ENCODE results near the gene AGTRAP. TPM values are rescaled to one million over a fixed set of nuclear protein-coding genes. Genes with fewer than 3 reads are reported as not detected.

AGTRAP gene
- total and polyA plus RNA-seq, 9 of the 15 experiments (the other 6 are each of a cell fraction or from before 2014, with no cell fraction given), result 26.8 to 105 (median 57.5) TPM

- no peak for TF ChIP-seq CREB3L1 (IDR thresholded peaks at IDR 0.05; ENCODE audit: borderline replicate concordance, low read depth)
- TF ChIP-seq JUND (IDR thresholded peaks at IDR 0.05; ENCODE audit: borderline replicate concordance, low read depth, low read length), result no peak
- no peak for TF ChIP-seq JUND (tag; IDR thresholded peaks at IDR 0.05; ENCODE audit: borderline replicate concordance, low read depth, low read length)
- no peak for TF ChIP-seq ZKSCAN1 (IDR thresholded peaks at IDR 0.05; ENCODE audit: low read depth, low read length)
- TF ChIP-seq HLTF (IDR thresholded peaks at IDR 0.05), result no peak
- 0 out of 2 replicates have a peak, but pooled peaks have one; percentile 21 for TF ChIP-seq SMARCE1 (IDR thresholded peaks at IDR 0.05)
- TF ChIP-seq ZNF707 (CRISPR knock-in tag; conservative IDR thresholded peaks at IDR 0.05), result no peak
- no peak for TF ChIP-seq PKNOX1 (IDR thresholded peaks at IDR 0.05)
- no peak for TF ChIP-seq FOXM1 (IDR thresholded peaks at IDR 0.05; ENCODE audit: low read depth)
- TF ChIP-seq FOXM1 (CRISPR knock-in tag; IDR thresholded peaks at IDR 0.05; ENCODE audit: low read depth), result no peak
- peak; percentile 77 for TF ChIP-seq CTCFL (IDR thresholded peaks at IDR 0.05; ENCODE audit: borderline replicate concordance, insufficient read depth, low read depth, low read length, poor library complexity, severe bottlenecking)
- no peak for TF ChIP-seq EZH2 (IDR thresholded peaks at IDR 0.05; ENCODE audit: borderline replicate concordance, low read depth, low read length)
- TF ChIP-seq ELF4 (CRISPR knock-in tag; IDR thresholded peaks at IDR 0.05), result peak; percentile 36; the same call in 1 of the 2 replicates
- TF ChIP-seq DLX4 (CRISPR knock-in tag; IDR thresholded peaks at IDR 0.05), result no peak
- TF ChIP-seq CSDE1 (IDR thresholded peaks at IDR 0.05), result 0 out of 4 replicates have a peak, but pooled peaks of 1 of the 2 experiments have one; percentile 59
- TF ChIP-seq ESRRB (CRISPR knock-in tag; IDR thresholded peaks at IDR 0.05; ENCODE audit: borderline replicate concordance), result no peak
Observed at GRCh38 chr1:11741919-11742558, 6.1 kb downstream of the AGTRAP start (continued).
